Measurements from ENCODE around the gene ETFA. TPM values are rescaled to one million over a fixed set of nuclear protein-coding genes. Genes with fewer than 3 reads are reported as not detected.

ETFA gene
- total and polyA plus RNA-seq, 9 of the 15 experiments (the other 6 are each of a cell fraction or from before 2014, with no cell fraction given): 130 to 543 (median 232) TPM

DNA sequence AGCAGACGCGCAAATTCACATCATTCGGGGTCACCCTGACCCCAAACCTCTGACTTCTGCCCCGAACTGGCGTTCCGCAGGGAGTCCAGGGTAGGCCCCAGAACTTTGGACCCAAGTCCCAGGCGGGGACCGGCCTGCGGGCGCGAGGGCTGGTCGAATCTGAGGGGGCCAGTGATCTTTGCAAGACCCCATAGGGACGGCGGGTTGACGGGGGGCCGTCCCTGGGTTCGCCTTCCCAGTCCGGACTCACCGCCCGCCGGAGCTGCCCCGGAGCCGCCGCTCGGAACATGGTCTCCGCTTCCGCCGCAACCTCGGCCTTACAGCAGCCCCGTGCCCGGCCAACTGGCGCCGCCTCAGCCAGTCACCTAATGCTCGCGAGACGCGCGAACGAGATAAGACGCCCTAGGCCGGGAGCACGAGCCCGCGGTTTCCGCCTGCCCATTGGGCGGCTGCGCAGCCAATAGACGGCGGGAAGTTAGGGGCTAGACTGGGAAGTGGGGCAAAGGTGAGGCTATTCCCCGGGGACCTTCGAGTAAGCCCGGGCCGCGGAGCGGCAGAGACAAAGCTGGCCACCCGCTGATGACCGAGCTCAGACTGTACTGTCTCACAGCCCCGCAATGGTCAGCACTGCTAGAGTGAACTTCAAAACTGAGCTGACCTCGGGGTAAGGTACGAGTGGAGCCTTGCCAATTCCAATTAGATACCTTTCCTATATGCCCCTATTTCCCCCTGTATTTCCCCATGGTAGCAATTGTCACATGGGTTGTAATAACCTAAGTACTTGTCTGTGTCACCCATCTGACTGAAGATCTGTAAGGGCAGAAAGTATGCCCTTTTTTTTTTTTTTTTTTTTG is at the start of gene ETFA (continued):
- TF ChIP-seq TOE1 (IDR thresholded peaks at IDR 0.05; ENCODE audit: borderline replicate concordance): peak; percentile 69; the same call in 1 of the 2 replicates
- TF ChIP-seq TOE1 (CRISPR knock-in tag; IDR thresholded peaks at IDR 0.05; ENCODE audit: borderline replicate concordance, low read depth): no peak
- no peak for TF ChIP-seq NELFE (IDR thresholded peaks at IDR 0.05; ENCODE audit: insufficient read depth, insufficient read length)
- TF ChIP-seq JUND (IDR thresholded peaks at IDR 0.05; ENCODE audit: borderline replicate concordance, low read depth, low read length): peak; percentile 70
- no peak for TF ChIP-seq JUND (tag; IDR thresholded peaks at IDR 0.05; ENCODE audit: borderline replicate concordance, low read depth, low read length)
- no peak for TF ChIP-seq ESRRB (CRISPR knock-in tag; IDR thresholded peaks at IDR 0.05; ENCODE audit: borderline replicate concordance)
- TF ChIP-seq RB1 (IDR thresholded peaks at IDR 0.05; ENCODE audit: low read depth): peak; percentile 76
- TF ChIP-seq ATF1 (CRISPR knock-in tag; IDR thresholded peaks at IDR 0.05): no peak
- TF ChIP-seq ATF1 (tag; IDR thresholded peaks at IDR 0.05): peak; percentile 53; the same call in 1 of the 2 replicates
- TF ChIP-seq, protein P1, sequence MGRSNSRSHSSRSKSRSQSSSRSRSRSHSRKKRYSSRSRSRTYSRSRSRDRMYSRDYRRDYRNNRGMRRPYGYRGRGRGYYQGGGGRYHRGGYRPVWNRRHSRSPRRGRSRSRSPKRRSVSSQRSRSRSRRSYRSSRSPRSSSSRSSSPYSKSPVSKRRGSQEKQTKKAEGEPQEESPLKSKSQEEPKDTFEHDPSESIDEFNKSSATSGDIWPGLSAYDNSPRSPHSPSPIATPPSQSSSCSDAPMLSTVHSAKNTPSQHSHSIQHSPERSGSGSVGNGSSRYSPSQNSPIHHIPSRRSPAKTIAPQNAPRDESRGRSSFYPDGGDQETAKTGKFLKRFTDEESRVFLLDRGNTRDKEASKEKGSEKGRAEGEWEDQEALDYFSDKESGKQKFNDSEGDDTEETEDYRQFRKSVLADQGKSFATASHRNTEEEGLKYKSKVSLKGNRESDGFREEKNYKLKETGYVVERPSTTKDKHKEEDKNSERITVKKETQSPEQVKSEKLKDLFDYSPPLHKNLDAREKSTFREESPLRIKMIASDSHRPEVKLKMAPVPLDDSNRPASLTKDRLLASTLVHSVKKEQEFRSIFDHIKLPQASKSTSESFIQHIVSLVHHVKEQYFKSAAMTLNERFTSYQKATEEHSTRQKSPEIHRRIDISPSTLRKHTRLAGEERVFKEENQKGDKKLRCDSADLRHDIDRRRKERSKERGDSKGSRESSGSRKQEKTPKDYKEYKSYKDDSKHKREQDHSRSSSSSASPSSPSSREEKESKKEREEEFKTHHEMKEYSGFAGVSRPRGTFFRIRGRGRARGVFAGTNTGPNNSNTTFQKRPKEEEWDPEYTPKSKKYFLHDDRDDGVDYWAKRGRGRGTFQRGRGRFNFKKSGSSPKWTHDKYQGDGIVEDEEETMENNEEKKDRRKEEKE (IDR thresholded peaks at IDR 0.05; ENCODE audit: borderline replicate concordance in 1 of 2, control insufficient read depth in 1 of 2, low read depth in 2 of 2, low read length in 1 of 2): 0 out of 4 replicates have a peak, but pooled peaks of 1 of the 2 experiments have one; percentile 39
- TF ChIP-seq TAF9B (IDR thresholded peaks at IDR 0.05; ENCODE audit: partially characterized antibody): peak; percentile 87
- TF ChIP-seq ZNF512 (tag; IDR thresholded peaks at IDR 0.05): no peak
- TF ChIP-seq, protein P2, sequence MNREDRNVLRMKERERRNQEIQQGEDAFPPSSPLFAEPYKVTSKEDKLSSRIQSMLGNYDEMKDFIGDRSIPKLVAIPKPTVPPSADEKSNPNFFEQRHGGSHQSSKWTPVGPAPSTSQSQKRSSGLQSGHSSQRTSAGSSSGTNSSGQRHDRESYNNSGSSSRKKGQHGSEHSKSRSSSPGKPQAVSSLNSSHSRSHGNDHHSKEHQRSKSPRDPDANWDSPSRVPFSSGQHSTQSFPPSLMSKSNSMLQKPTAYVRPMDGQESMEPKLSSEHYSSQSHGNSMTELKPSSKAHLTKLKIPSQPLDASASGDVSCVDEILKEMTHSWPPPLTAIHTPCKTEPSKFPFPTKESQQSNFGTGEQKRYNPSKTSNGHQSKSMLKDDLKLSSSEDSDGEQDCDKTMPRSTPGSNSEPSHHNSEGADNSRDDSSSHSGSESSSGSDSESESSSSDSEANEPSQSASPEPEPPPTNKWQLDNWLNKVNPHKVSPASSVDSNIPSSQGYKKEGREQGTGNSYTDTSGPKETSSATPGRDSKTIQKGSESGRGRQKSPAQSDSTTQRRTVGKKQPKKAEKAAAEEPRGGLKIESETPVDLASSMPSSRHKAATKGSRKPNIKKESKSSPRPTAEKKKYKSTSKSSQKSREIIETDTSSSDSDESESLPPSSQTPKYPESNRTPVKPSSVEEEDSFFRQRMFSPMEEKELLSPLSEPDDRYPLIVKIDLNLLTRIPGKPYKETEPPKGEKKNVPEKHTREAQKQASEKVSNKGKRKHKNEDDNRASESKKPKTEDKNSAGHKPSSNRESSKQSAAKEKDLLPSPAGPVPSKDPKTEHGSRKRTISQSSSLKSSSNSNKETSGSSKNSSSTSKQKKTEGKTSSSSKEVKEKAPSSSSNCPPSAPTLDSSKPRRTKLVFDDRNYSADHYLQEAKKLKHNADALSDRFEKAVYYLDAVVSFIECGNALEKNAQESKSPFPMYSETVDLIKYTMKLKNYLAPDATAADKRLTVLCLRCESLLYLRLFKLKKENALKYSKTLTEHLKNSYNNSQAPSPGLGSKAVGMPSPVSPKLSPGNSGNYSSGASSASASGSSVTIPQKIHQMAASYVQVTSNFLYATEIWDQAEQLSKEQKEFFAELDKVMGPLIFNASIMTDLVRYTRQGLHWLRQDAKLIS (CRISPR knock-in tag; IDR thresholded peaks at IDR 0.05): peak; percentile 81; the same call in 1 of the 2 replicates
- peak; percentile 99 for TF ChIP-seq RBFOX2 (IDR thresholded peaks at IDR 0.05; ENCODE audit: low read depth, low read length)
- TF ChIP-seq ZNF77 (CRISPR knock-in tag; IDR thresholded peaks at IDR 0.05): no peak
- TF ChIP-seq EWSR1 (IDR thresholded peaks at IDR 0.05; ENCODE audit: borderline replicate concordance, low read depth, partially characterized antibody): no peak
- peak; percentile 93 for TF ChIP-seq CXXC5 (CRISPR knock-in tag; IDR thresholded peaks at IDR 0.05)
- TF ChIP-seq ZNF253 (CRISPR knock-in tag; conservative IDR thresholded peaks at IDR 0.05): no peak
- TF ChIP-seq RBM25 (IDR thresholded peaks at IDR 0.05; ENCODE audit: low read depth, low read length, severe bottlenecking): peak; percentile 99
